Measurements from ENCODE around the gene LAMB1.

Gene LAMB1

DNA sequence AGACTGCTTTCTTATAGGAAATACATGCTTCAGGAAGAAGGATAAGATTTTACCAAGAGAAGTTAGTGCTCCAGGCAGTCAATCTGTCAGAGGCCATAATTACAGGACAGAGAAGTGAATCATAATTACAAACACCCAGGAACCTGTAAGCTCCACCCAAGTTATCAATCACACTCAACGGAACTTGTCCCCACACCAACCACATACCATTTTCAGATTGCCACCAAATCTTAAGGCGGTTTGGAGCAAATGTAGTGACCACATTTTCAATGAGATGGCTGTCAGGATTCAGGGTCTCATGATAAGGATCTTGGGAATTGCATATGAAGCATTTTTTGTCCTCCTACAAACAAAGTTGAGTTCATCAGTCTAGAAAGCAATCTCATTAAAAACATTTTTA lies 4.8 kb downstream of the LAMB1 start:
- DNase-seq = no peak

GRCh38 chr7:107996072-107996882 lies 6.7 kb downstream of the LAMB1 start:
- DNase-seq = no peak

DNA sequence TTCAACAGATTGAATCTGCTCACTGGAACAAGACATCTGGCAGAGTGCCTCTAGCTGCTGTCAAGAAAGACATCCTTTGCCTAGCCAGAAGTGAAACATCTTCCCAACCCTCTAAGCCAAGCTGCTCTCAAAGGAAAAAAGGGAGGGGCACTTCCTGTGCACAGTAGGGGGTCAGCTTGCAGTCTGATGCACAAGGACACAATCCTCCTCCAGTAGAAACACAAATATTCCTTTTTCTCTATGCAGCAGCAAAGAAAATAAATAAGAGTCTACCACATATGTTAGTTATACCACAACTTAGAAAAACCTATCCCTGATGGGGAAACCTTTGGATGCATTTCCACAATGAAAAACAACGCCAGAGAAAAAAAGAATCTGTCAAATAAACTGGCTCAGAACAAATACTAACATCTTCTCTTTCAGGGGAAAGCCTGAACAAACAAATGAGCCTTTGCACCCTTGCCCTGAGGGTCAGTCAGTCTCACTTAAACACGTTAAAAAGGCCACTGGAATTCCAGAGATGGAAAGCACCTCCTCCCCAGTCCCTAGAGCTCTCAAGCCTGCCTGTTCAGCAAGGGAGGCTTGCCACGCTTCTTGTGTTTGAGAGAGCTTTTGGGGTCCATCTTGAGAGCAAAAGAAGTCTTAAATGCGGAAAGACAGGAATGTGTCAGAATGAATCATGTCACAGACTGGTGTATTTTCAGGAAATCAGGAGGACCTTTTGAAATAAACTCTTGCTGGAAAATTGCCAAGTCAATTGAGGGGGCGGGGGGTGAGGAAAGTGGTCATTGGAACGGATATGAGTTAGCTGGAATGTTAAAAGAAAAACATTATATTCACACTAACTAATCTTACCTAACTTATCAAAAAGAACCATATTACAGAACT lies 7.5 kb downstream of the LAMB1 start:
- DNase-seq = peak; percentile 47 to 75

GRCh38 chr7:107994421-107995030 lies 8.4 kb downstream of the LAMB1 start:
- DNase-seq = no peak

GRCh38 chr7:107993891-107994291 lies 9.1 kb downstream of the LAMB1 start:
- no peak for DNase-seq

- DNase-seq = peak in 1 of 2 experiments; percentile 12
These were observed 13.2 kb downstream of the LAMB1 start for GRCh38 chr7:107989618-107990373.

GRCh38 chr7:107982918-107983389 lies 20.0 kb downstream of the LAMB1 start:
- DNase-seq = peak; percentile 42 to 77

GRCh38 chr7:107982042-107982840 lies 20.7 kb downstream of the LAMB1 start:
- DNase-seq = peak in 1 of 2 experiments; percentile 14

DNA sequence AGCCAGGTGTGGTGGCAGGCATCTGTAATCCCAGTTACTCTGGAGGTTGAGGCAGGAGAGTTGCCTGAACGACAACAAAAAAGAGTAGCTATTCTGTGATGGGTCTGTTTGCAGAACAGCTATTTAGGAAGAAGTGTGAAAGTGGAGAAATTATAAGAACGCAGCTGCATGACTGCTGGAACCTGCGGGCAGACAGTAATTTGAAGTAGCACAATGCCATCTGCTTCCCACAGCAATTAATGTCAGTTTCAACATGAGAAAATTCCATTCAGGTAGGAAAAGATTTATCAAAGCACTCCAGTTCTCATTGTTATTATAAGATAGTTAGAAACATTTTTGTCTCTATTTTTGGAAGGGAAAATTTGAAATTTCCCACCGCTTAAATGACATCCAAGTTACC lies 21.5 kb downstream of the LAMB1 start:
- DNase-seq = no peak

- DNase-seq = no peak
These were observed 22.2 kb downstream of the LAMB1 start for GRCh38 chr7:107980671-107981190.

DNA sequence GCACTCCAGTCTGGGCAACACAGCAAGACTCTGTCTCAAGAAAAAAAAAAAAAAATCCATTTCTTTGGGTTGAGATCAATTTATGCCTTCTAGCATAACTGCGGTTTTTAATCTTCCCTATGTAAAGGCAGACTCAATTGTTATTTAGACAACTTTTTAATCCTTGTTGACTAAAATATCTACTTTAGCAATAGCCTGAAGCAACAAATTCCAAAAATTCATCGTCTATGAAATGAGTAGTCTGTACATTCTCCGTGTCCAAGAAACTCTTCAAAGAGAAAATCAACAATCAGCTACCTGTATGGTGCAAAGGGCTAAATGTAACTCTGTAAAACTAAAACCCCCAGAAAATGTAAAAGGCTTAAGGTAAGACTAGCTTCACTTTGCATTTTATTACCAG lies 22.8 kb downstream of the LAMB1 start:
- DNase-seq = no peak

- DNase-seq = no peak
These were observed 24.0 kb downstream of the LAMB1 start for GRCh38 chr7:107978815-107979408.

DNA sequence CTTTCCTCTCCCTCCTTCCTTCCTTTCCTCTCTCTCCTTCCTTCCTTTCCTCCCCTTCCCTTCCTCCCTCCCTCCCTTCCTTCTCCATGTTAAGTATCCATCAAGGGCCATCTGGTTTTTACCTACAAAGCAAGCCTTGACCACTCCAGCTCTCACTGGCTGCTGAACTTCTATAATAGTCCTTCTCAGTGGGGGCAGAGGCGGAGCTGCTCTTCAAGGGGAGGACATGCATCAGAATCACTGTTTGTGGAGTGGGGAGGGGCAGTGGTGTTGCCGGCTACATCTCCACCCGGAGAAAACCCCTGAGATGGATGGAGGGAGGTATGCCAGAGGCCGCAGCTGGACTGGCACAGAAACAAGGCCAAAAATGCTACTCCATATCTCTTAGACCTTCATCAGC lies 25.9 kb downstream of the LAMB1 start:
- DNase-seq = no peak

- no peak for DNase-seq
These were observed 26.3 kb downstream of the LAMB1 start for GRCh38 chr7:107976620-107977019.

DNA sequence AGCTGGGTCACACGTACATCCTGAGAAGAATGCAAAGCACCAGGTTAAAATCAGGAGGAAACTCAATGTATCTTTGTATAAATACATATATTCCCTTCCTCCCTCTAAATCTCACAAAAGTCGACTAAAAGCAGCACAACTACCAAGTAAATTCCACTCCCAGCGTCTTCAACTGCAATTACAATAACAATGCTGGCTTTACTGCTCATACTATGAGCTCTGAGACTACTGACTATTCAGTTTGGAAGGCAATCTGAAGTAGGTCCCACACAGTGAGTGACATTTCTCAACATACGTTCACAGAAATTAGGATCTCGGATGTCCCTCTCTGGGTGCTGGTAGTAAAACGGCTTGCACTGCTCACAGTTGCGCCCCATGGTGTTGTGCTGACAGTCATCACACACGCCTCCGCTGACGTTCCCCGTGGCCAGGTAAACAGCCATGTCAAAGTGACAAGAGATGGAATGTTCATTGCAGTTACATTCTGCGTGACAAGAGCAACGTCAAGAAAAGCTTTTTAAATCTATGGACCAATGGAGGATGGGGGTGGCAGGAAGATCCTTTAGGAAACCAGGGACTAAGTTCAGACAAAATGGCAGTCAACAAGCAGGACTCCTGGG lies 27.5 kb downstream of the LAMB1 start:
- DNase-seq = no peak

- no peak for DNase-seq
These were observed 29.1 kb downstream of the LAMB1 start for GRCh38 chr7:107973861-107974260.

GRCh38 chr7:107972941-107973376 lies 30.0 kb downstream of the LAMB1 start:
- no peak for DNase-seq

GRCh38 chr7:107972075-107972482 lies 30.9 kb downstream of the LAMB1 start:
- no peak for DNase-seq

DNA sequence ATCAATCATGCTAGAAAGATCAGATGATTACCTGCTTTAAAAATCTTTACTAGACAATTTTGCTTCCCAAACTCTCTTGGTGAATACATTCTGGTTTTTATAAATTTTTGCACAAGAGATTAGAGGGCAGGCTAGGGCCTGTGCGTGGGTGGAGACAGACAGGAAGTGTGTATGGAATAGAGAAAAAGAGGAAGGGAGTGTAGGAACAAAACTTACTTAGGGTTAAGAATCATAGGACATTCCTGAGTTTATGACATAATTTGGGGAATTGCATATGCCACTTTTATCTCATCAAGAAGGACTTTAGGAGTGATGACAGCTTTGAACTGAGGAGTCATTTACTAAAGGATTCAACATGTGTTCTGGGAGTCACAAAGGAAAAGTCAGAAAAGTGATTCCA lies 31.3 kb downstream of the LAMB1 start:
- DNase-seq = no peak

GRCh38 chr7:107971100-107971499 lies 31.9 kb downstream of the LAMB1 start:
- DNase-seq = no peak

GRCh38 chr7:107969856-107970255 lies 33.1 kb downstream of the LAMB1 start:
- no peak for DNase-seq

All from NCI-H446 (cell line).